CD14-positive monocyte (primary cell): ENCODE measurements around the gene MYO1E. TPM values are rescaled to one million over a fixed set of nuclear protein-coding genes. Genes with fewer than 3 reads are reported as not detected.

Experiments used
- DNase-seq, 3 donors: peaks; one replicate each; pipeline ENCODE4 v3.0.0-alpha.2; 2011 to 2022
- H2AFZ ChIP-seq: 2 replicates; pipeline ENCODE4 v1.6.0; 2012; ENCODE audit warnings: mild to moderate bottlenecking, low read depth, low read length, inconsistent platforms; ENCODE audit not compliant: insufficient read depth, poor library complexity, severe bottlenecking
- H3K27ac ChIP-seq, 2 donors: 1 replicate in 1 of 2; 2 replicates in 1 of 2; pipeline ENCODE4 v1.5.1; 2012 to 2013; ENCODE audit warnings: low read length in 2 of 2, control low read depth in 1 of 2, inconsistent platforms in 1 of 2, low read depth in 1 of 2, mild to moderate bottlenecking in 1 of 2
- H3K27me3 ChIP-seq, 2 donors: one replicate each; pipeline versions ENCODE4 v1.6.0 to v1.6.1; 2011 to 2013; ENCODE audit warnings: low read length in 2 of 2; ENCODE audit not compliant: control insufficient read depth in 2 of 2, insufficient read depth in 2 of 2
- H3K36me3 ChIP-seq, 2 donors: replicated peaks in 1 of 2; 1 replicate in 1 of 2; 2 replicates in 1 of 2; pipeline versions ENCODE4 v1.5.1 to v1.6.1; 2012 to 2013; ENCODE audit warnings: low read length in 2 of 2, control low read depth in 1 of 2, inconsistent platforms in 1 of 2, mild to moderate bottlenecking in 1 of 2; ENCODE audit not compliant: insufficient read depth in 2 of 2, control insufficient read depth in 1 of 2
- H3K4me1 ChIP-seq, 2 donors: 1 replicate in 1 of 2; 2 replicates in 1 of 2; pipeline versions ENCODE4 v1.5.1 to v1.6.1; 2012 to 2013; ENCODE audit warnings: low read length in 2 of 2, control low read depth in 1 of 2, inconsistent platforms in 1 of 2, mild to moderate bottlenecking in 1 of 2, moderate library complexity in 1 of 2; ENCODE audit not compliant: insufficient read depth in 2 of 2, control insufficient read depth in 1 of 2
- H3K4me2 ChIP-seq: replicated peaks from 2 replicates; pipeline ENCODE3; 2012; ENCODE audit warnings: low read length, moderate library complexity, mild to moderate bottlenecking; ENCODE audit not compliant: poor library complexity, severe bottlenecking; ENCODE audit errors: extremely low read depth
- H3K4me3 ChIP-seq, 3 experiments: fragments of 200-600 bp in 1 of 3; sonication (generic) in 1 of 3; replicated peaks in 1 of 3; 1 replicate in 2 of 3; 2 replicates in 1 of 3; pipeline ENCODE4 v1.5.1; 2011 to 2013; ENCODE audit warnings: low read length in 3 of 3, mild to moderate bottlenecking in 3 of 3, control low read depth in 2 of 3, low read depth in 2 of 3, inconsistent platforms in 1 of 3, moderate library complexity in 1 of 3
- H3K79me2 ChIP-seq: 2 replicates; pipeline ENCODE4 v1.6.0; 2012; ENCODE audit warnings: mild to moderate bottlenecking, control low read depth, inconsistent platforms, low read length, moderate library complexity; ENCODE audit not compliant: insufficient read depth
- H3K9ac ChIP-seq: 2 replicates; pipeline ENCODE4 v1.6.0; 2017; ENCODE audit warnings: low read length, mild to moderate bottlenecking; ENCODE audit not compliant: insufficient read depth, poor library complexity, severe bottlenecking
- H3K9me3 ChIP-seq, 2 donors: replicated peaks in 1 of 2; 1 replicate in 1 of 2; 2 replicates in 1 of 2; pipeline versions ENCODE4 v1.5.1 to v1.6.1; 2012 to 2013; ENCODE audit warnings: low read length in 2 of 2, control low read depth in 1 of 2; ENCODE audit not compliant: control insufficient read depth in 1 of 2, insufficient read depth in 1 of 2
- H4K20me1 ChIP-seq: 2 replicates; pipeline ENCODE4 v1.6.0; 2012; ENCODE audit warnings: mild to moderate bottlenecking, low read length, control low read depth, moderate library complexity; ENCODE audit not compliant: insufficient read depth
- H3K27ac Mint-ChIP-seq, 7 donors: one replicate each; pipeline ENCODE4 v1.8.0; 2020; ENCODE audit warnings: mild to moderate bottlenecking in 7 of 7, mixed read lengths in 7 of 7, moderate library complexity in 6 of 7, inconsistent platforms in 2 of 7
- H3K27me3 Mint-ChIP-seq, 3 donors: one replicate each; pipeline ENCODE4 v1.8.0; 2021 to 2022; ENCODE audit warnings: low read depth in 3 of 3, mild to moderate bottlenecking in 3 of 3, mixed read lengths in 3 of 3, moderate library complexity in 3 of 3, inconsistent platforms in 1 of 3
- H3K36me3 Mint-ChIP-seq, 2 donors: one replicate each; pipeline ENCODE4 v1.8.0; 2020; ENCODE audit warnings: mixed read lengths in 2 of 2, inconsistent platforms in 1 of 2, mild to moderate bottlenecking in 1 of 2
- H3K4me1 Mint-ChIP-seq: one replicate; pipeline ENCODE4 v1.8.0; 2020; ENCODE audit warnings: mild to moderate bottlenecking, mixed read lengths
- H3K4me3 Mint-ChIP-seq, 2 donors: one replicate each; pipeline ENCODE4 v1.8.0; 2020; ENCODE audit warnings: mild to moderate bottlenecking in 2 of 2, mixed read lengths in 2 of 2, moderate library complexity in 1 of 2
- H3K9me3 Mint-ChIP-seq, 7 donors: one replicate each; pipeline ENCODE4 v1.8.0; 2020 to 2022; ENCODE audit warnings: mixed read lengths in 7 of 7, mild to moderate bottlenecking in 6 of 7, moderate library complexity in 6 of 7, inconsistent platforms in 2 of 7
- CTCF ChIP-seq: fragments of 200-600 bp; IDR thresholded peaks from one replicate; pipeline ENCODE4 v1.8.0; 2022; ENCODE audit warnings: antibody characterized with exemption, mild to moderate bottlenecking
- WGBS: methylation state at CpG from one replicate; pipeline ENCODE4 v1.1.5; 2013; ENCODE audit warnings: missing lambda C conversion rate; ENCODE audit not compliant: insufficient coverage; 5-methylcytosine and 5-hydroxymethylcytosine counted together
- intact Hi-C, 2 donors: fragments of 100-400 bp; cut with micrococcal nuclease; formaldehyde crosslinking; loops; one replicate each; pipeline versions ENCODE4 v1.15.0 to v1.15.1; 2023
- polyA plus RNA-seq, 3 donors: library from polyadenylated mRNA; depleted of rRNA in 1 of 3; unstranded in 2 of 3; stranded (reverse) in 1 of 3; fragments of 300-500 nt in 2 of 3; fragments of >200 nt in 1 of 3; fragmentation: Illumina TruSeq in 2 of 3; gene quantifications; 1 replicate in 2 of 3; 2 replicates in 1 of 3; pipeline ENCODE4 v1.2.3, GENCODE V29; 2012 to 2021

The MYO1E gene
- polyA plus RNA-seq, 3 donors, result 5.5 to 16.2 (median 6.2) TPM

- 71% methylated on average over 3 of the region's 5 CpGs for WGBS
- H3K27ac Mint-ChIP-seq, result peak overlapping the region in 3 of 7 donors; percentile 7 to 81 (median 58)
Observed at GRCh38 chr15:59189241-59189640, 183.4 kb downstream of the MYO1E start.

GRCh38 chr15:59186501-59186900 lies 186.2 kb downstream of the MYO1E start:
- H4K20me1 ChIP-seq, result no peaks in the 10 kb centered on the region
- no peaks in the 10 kb centered on the region for H3K27me3 ChIP-seq
- H3K4me3 ChIP-seq, result peak overlapping the region in 1 of 3 experiments; percentile 15
- intact Hi-C loops, result no loop called here
- Mint-ChIP-seq H3K27me3 (no peaks in the 10 kb centered on the region), H3K36me3 (peaks cover 41 to 52% of the 10 kb centered on the region in 2 donors), H3K4me1 (peaks cover 20% of the 10 kb centered on the region), H3K9me3 (peaks cover 0 to 11% (median 8%) of the 10 kb centered on the region in 7 donors), H3K27ac (peak overlapping the region; percentile 85 to 95 (median 93)), H3K4me3 (no peak overlapping the region)
- H3K36me3 ChIP-seq, result peaks cover 5 to 14% of the 10 kb centered on the region in 2 donors
- peaks cover 23 to 27% of the 10 kb centered on the region in 2 donors for H3K4me1 ChIP-seq
- no peak overlapping the region for H2AFZ ChIP-seq
- peaks cover 4 to 7% of the 10 kb centered on the region in 2 donors for H3K9me3 ChIP-seq
- H3K79me2 ChIP-seq, result no peaks in the 10 kb centered on the region
- WGBS, result 90% methylated on average over 2 of the region's 4 CpGs
- TF ChIP-seq CTCF, result no peak
- H3K27ac ChIP-seq, result peak overlapping the region; percentile 42 to 78
- peak in 2 of 3 donors; percentile 25 to 28 for DNase-seq
- H3K4me2 ChIP-seq, result peak overlapping the region; percentile 30
- H3K9ac ChIP-seq, result no peak overlapping the region

More at GRCh38 chr15:59189241-59189640, 183.4 kb downstream of the MYO1E start:
- Mint-ChIP-seq H3K4me1 (peaks cover 19% of the 10 kb centered on the region), H3K27me3 (peaks cover 0 to 2% (median 0%) of the 10 kb centered on the region in 3 donors), H3K9me3 (peaks cover 0 to under 1% (median 0%) of the 10 kb centered on the region in 7 donors), H3K36me3 (peaks cover 52 to 69% of the 10 kb centered on the region in 2 donors), H3K4me3 (no peak overlapping the region)
- TF ChIP-seq CTCF, result no peak
- no peaks in the 10 kb centered on the region for H3K27me3 ChIP-seq
- H3K4me3 ChIP-seq, result no peak overlapping the region
- no peak for DNase-seq
- H3K9me3 ChIP-seq, result no peaks in the 10 kb centered on the region
- no peaks in the 10 kb centered on the region for H3K79me2 ChIP-seq
- H3K4me1 ChIP-seq, result peaks cover 20 to 24% of the 10 kb centered on the region in 2 donors
- no peak overlapping the region for H3K9ac ChIP-seq
- H3K36me3 ChIP-seq, result peaks cover 16 to 39% of the 10 kb centered on the region in 2 donors
- H3K4me2 ChIP-seq, result no peak overlapping the region
- no peak overlapping the region for H2AFZ ChIP-seq
- H4K20me1 ChIP-seq, result no peaks in the 10 kb centered on the region
- H3K27ac ChIP-seq, result no peak overlapping the region
- intact Hi-C loops, result no loop called here
